DND-41 (cell line): Measurements from ENCODE around the gene SMARCA4.
"Not testable (repeated sequence)": the region's sequence is repeated elsewhere in the genome, so short reads cannot be mapped to it uniquely, and the experiment has no call there.

Experiments used
- ATAC-seq: fragments of 200-7000 bp; cut with Tn5 transposase; 3 replicates; pipeline ENCODE4 v1.9.1; 2021; ENCODE audit warnings: low read depth; ENCODE audit not compliant: insufficient read depth
- DNase-seq: peaks from one replicate; pipeline ENCODE4 v3.0.0-alpha.2; 2020
- H2AFZ ChIP-seq: 2 replicates; pipeline ENCODE4 v1.6.0; 2012; ENCODE audit warnings: low read depth, low read length
- H3K27ac ChIP-seq: 2 replicates; pipeline ENCODE4 v1.5.1; 2012; ENCODE audit warnings: low read length, inconsistent platforms
- H3K27me3 ChIP-seq: fragments of 200-600 bp; sonication (generic); 2 replicates; pipeline ENCODE4 v1.6.0; 2012; ENCODE audit warnings: low read length, mild to moderate bottlenecking, inconsistent platforms; ENCODE audit not compliant: insufficient read depth, poor library complexity
- H3K36me3 ChIP-seq: 2 replicates; pipeline ENCODE4 v1.5.1; 2012; ENCODE audit warnings: low read length, inconsistent platforms; ENCODE audit not compliant: insufficient read depth
- H3K4me1 ChIP-seq: 2 replicates; pipeline ENCODE4 v1.5.1; 2012; ENCODE audit warnings: mild to moderate bottlenecking, low read length; ENCODE audit not compliant: insufficient read depth
- H3K4me2 ChIP-seq: 2 replicates; pipeline ENCODE4 v1.6.0; 2012; ENCODE audit warnings: mild to moderate bottlenecking, moderate library complexity, low read length, inconsistent platforms; ENCODE audit not compliant: insufficient read depth
- H3K4me3 ChIP-seq, 2 experiments: fragments of 200-600 bp in 1 of 2; shearing (Covaris generic) in 1 of 2; 2 replicates each; pipeline ENCODE4 v1.5.1; 2012 to 2016; ENCODE audit warnings: inconsistent platforms in 2 of 2, low read length in 2 of 2, mild to moderate bottlenecking in 2 of 2, low read depth in 1 of 2, moderate library complexity in 1 of 2
- H3K79me2 ChIP-seq: 2 replicates; pipeline ENCODE4 v1.6.0; 2012; ENCODE audit warnings: low read length, inconsistent platforms; ENCODE audit not compliant: insufficient read depth
- H3K9ac ChIP-seq: 2 replicates; pipeline ENCODE4 v1.6.0; 2012; ENCODE audit warnings: low read depth, mild to moderate bottlenecking, inconsistent platforms, low read length, moderate library complexity
- H3K9me3 ChIP-seq: 2 replicates; pipeline ENCODE4 v1.5.1; 2012; ENCODE audit warnings: low read length, moderate library complexity, mild to moderate bottlenecking, inconsistent platforms; ENCODE audit not compliant: insufficient read depth, severe bottlenecking
- H4K20me1 ChIP-seq: 2 replicates; pipeline ENCODE4 v1.6.0; 2012; ENCODE audit warnings: low read length; ENCODE audit not compliant: insufficient read depth
- CTCF ChIP-seq: IDR thresholded peaks from 2 replicates; pipeline ENCODE4 v1.5.1; 2012; ENCODE audit warnings: borderline replicate concordance, low read length, moderate library complexity, mild to moderate bottlenecking; ENCODE audit not compliant: poor library complexity, severe bottlenecking; ENCODE audit errors: extremely low read depth
- EZH2 ChIP-seq: IDR thresholded peaks from 3 replicates; pipeline ENCODE4 v1.6.1; 2012; ENCODE audit warnings: borderline replicate concordance, low read depth, mild to moderate bottlenecking, moderate library complexity, low read length, inconsistent platforms; ENCODE audit not compliant: severe bottlenecking

Gene SMARCA4

DNA sequence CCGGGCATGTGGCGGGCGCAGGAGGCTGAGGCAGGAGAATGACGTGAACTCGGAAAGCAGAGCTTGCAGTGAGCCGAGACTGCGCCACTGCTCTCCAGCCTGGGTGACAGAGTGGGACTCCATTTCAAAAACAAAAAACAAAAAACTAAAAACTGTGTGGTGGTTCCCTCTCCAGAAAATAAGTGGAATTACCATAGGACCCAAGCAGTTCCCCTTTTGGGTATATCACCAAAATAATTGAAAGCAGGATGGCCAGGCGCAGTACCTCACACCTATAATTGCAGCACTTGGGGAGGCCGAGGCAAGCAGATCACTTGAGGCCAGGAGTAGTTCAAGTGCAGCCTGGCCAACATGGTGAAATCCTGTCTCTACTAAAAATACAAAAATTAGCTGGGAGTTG is 112.7 kb downstream of the SMARCA4 start:
- Histone ChIP-seq H3K36me3 (no peaks in the 10 kb centered on the region), H3K4me1 (no peaks in the 10 kb centered on the region)
- TF ChIP-seq EZH2 (no peak), CTCF (no peak)

DNA sequence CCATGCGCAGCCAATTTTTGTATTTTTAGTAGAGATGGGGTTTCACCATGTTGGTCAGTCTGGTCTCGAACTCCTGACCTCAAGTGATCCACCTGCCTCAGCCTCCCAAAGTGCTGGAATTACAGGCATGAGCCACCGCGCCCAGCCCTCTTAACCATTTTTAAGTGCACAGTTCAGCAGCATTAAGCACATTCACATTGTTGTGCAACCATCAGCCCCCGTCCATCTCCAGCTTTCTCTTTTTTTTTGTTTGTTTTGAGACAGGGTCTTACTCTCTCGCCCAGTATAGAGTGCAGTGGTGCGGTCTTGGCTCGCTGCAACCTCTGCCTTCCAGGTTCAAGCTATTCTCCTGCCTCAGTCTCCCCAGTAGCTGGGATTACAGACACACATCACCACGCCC is 116.0 kb downstream of the SMARCA4 start:
- not testable (repeated sequence) for H3K27me3 ChIP-seq, H3K36me3 ChIP-seq, H2AFZ ChIP-seq, H4K20me1 ChIP-seq, H3K79me2 ChIP-seq, DNase-seq, H3K4me1 ChIP-seq, H3K4me3 ChIP-seq, H3K27ac ChIP-seq, H3K9me3 ChIP-seq, H3K9ac ChIP-seq, ATAC-seq, H3K4me2 ChIP-seq

More for the DNA sequence above, 112.7 kb downstream of the SMARCA4 start:
- Histone ChIP-seq H3K9me3 (no peaks in the 10 kb centered on the region), H3K27ac (no peak overlapping the region), H3K27me3 (no peaks in the 10 kb centered on the region), H3K79me2 (no peaks in the 10 kb centered on the region), H4K20me1 (no peaks in the 10 kb centered on the region), H3K4me3 (no peak overlapping the region), H3K4me2 (no peak overlapping the region), H2AFZ (no peak overlapping the region), H3K9ac (no peak overlapping the region)
- no peak for DNase-seq
- ATAC-seq: no peak

- no peak for TF ChIP-seq CTCF
- TF ChIP-seq EZH2: no peak
- H3K4me3 ChIP-seq: no peak overlapping the region
- H3K27ac ChIP-seq: no peak overlapping the region
- no peaks in the 10 kb centered on the region for H3K9me3 ChIP-seq
- ATAC-seq (no peak), DNase-seq (no peak)
- no peaks in the 10 kb centered on the region for H3K4me1 ChIP-seq
- H3K27me3 ChIP-seq: no peaks in the 10 kb centered on the region
- H3K9ac ChIP-seq: no peak overlapping the region
- no peaks in the 10 kb centered on the region for H4K20me1 ChIP-seq
- no peak overlapping the region for H2AFZ ChIP-seq
- H3K4me2 ChIP-seq: no peak overlapping the region
- H3K79me2 ChIP-seq: no peaks in the 10 kb centered on the region
- H3K36me3 ChIP-seq: no peaks in the 10 kb centered on the region
These were observed 118.1 kb downstream of the SMARCA4 start for GRCh38 chr19:11078893-11079292.

- Histone ChIP-seq H3K36me3 (no peaks in the 10 kb centered on the region), H3K9ac (no peak overlapping the region), H3K9me3 (no peaks in the 10 kb centered on the region), H3K79me2 (no peaks in the 10 kb centered on the region), H3K4me3 (no peak overlapping the region), H2AFZ (no peak overlapping the region), H3K27me3 (no peaks in the 10 kb centered on the region), H4K20me1 (no peaks in the 10 kb centered on the region), H3K4me2 (no peak overlapping the region), H3K4me1 (no peaks in the 10 kb centered on the region), H3K27ac (no peak overlapping the region)
- no peak for DNase-seq
- no peak for ATAC-seq
- TF ChIP-seq CTCF (no peak), EZH2 (no peak)
These were observed 119.2 kb downstream of the SMARCA4 start for GRCh38 chr19:11079999-11080398.
